ENCODE data around the gene WNT1.

Gene WNT1

GRCh38 chr12:49019443-49020324, 41.6 kb downstream of the WNT1 start:
- no peaks in the 10 kb centered on the region for H3K27me3 ChIP-seq
- TF ChIP-seq, protein P1, sequence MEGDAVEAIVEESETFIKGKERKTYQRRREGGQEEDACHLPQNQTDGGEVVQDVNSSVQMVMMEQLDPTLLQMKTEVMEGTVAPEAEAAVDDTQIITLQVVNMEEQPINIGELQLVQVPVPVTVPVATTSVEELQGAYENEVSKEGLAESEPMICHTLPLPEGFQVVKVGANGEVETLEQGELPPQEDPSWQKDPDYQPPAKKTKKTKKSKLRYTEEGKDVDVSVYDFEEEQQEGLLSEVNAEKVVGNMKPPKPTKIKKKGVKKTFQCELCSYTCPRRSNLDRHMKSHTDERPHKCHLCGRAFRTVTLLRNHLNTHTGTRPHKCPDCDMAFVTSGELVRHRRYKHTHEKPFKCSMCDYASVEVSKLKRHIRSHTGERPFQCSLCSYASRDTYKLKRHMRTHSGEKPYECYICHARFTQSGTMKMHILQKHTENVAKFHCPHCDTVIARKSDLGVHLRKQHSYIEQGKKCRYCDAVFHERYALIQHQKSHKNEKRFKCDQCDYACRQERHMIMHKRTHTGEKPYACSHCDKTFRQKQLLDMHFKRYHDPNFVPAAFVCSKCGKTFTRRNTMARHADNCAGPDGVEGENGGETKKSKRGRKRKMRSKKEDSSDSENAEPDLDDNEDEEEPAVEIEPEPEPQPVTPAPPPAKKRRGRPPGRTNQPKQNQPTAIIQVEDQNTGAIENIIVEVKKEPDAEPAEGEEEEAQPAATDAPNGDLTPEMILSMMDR (IDR thresholded peaks at IDR 0.05), result peak; percentile 77
- peak overlapping the region; percentile 69 to 73 for H3K4me3 ChIP-seq (ENCODE audit: low read depth in 1 of 2, low read length in 1 of 2)
- peak overlapping the region; percentile 91 for H3K27ac ChIP-seq
- H3K36me3 ChIP-seq, result peaks cover 47% of the 10 kb centered on the region
- H3K4me1 ChIP-seq (ENCODE audit: control insufficient read depth in 1 of 2, insufficient read depth in 1 of 2, low read depth in 1 of 2, low read length in 1 of 2), result peaks cover 24 to 28% of the 10 kb centered on the region in 2 experiments
- H3K9me3 ChIP-seq, result no peaks in the 10 kb centered on the region

- Histone ChIP-seq H3K4me3 (ENCODE audit: low read depth in 1 of 2, low read length in 1 of 2) (peak overlapping the region in 1 of 2 experiments; percentile 69), H3K4me1 (ENCODE audit: control insufficient read depth in 1 of 2, insufficient read depth in 1 of 2, low read depth in 1 of 2, low read length in 1 of 2) (peaks cover 24 to 28% of the 10 kb centered on the region in 2 experiments), H3K27ac (peak overlapping the region; percentile 91), H3K27me3 (no peaks in the 10 kb centered on the region), H3K36me3 (peaks cover 55% of the 10 kb centered on the region), H3K9me3 (no peaks in the 10 kb centered on the region)
- TF ChIP-seq, protein P1 (IDR thresholded peaks at IDR 0.05), result no peak
Measured at GRCh38 chr12:49020441-49020840, 42.3 kb downstream of the WNT1 start.

DNA sequence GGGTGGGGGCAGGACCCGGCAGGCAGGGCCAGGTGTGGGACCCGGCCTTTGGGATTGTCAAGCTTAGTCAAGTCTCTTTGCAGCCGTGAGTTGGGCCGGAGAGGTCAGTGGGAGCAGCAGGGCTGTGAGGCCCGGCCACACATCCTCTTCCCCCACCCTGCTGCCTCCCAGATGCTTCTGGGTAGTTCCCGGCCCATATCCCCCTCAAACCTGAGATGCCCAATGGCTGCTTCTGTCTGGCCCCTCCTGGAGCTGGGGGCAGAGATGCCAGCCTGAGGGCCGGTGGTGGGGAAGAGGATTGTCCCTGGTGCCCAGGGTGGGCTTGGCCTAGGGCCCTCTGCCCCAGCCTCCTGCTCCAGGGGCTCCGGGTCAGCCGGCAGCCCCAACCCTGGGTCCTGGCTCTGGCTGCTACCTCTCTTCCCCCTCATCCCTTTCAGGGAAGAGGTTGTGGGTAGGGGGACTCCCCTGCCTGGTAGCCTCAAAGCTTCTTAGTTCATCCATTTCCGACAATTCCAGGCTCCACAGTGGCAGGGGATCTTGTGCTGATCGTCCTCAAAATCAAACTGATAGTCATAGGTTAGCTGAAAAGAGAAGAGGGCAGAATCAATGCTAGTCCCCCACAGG, 43.3 kb downstream of the WNT1 start:
- H3K27ac ChIP-seq, result peak overlapping the region; percentile 91
- peaks cover 24 to 28% of the 10 kb centered on the region in 2 experiments for H3K4me1 ChIP-seq (ENCODE audit: control insufficient read depth in 1 of 2, insufficient read depth in 1 of 2, low read depth in 1 of 2, low read length in 1 of 2)
- H3K27me3 ChIP-seq, result no peaks in the 10 kb centered on the region
- H3K9me3 ChIP-seq, result no peaks in the 10 kb centered on the region
- H3K4me3 ChIP-seq (ENCODE audit: low read depth in 1 of 2, low read length in 1 of 2), result no peak overlapping the region
- H3K36me3 ChIP-seq, result peaks cover 64% of the 10 kb centered on the region
- TF ChIP-seq, protein P1 (IDR thresholded peaks at IDR 0.05), result no peak

- Histone ChIP-seq H3K27me3 (no peaks in the 10 kb centered on the region), H3K27ac (peak overlapping the region; percentile 91), H3K9me3 (no peaks in the 10 kb centered on the region), H3K36me3 (peaks cover 77% of the 10 kb centered on the region), H3K4me3 (ENCODE audit: low read depth in 1 of 2, low read length in 1 of 2) (no peak overlapping the region), H3K4me1 (ENCODE audit: control insufficient read depth in 1 of 2, insufficient read depth in 1 of 2, low read depth in 1 of 2, low read length in 1 of 2) (peaks cover 19 to 22% of the 10 kb centered on the region in 2 experiments)
- TF ChIP-seq, protein P1 (IDR thresholded peaks at IDR 0.05), result no peak
Measured at GRCh38 chr12:49022558-49023178, 44.5 kb downstream of the WNT1 start.

GRCh38 chr12:49023812-49024211, 45.7 kb downstream of the WNT1 start:
- peaks cover 23 to 26% of the 10 kb centered on the region in 2 experiments for H3K4me1 ChIP-seq (ENCODE audit: control insufficient read depth in 1 of 2, insufficient read depth in 1 of 2, low read depth in 1 of 2, low read length in 1 of 2)
- no peaks in the 10 kb centered on the region for H3K9me3 ChIP-seq
- H3K27ac ChIP-seq, result peak overlapping the region; percentile 28
- H3K27me3 ChIP-seq, result no peaks in the 10 kb centered on the region
- H3K36me3 ChIP-seq, result peaks cover 89% of the 10 kb centered on the region
- TF ChIP-seq, protein P1 (IDR thresholded peaks at IDR 0.05), result no peak
- no peak overlapping the region for H3K4me3 ChIP-seq (ENCODE audit: low read depth in 1 of 2, low read length in 1 of 2)

Measured in neutrophil (primary cell).